GM12801 (cell line): ENCODE measurements around the gene WNT7B.

Source experiments
- TF ChIP-seq, protein P1 (sequence below): IDR thresholded peaks from one replicate; pipeline ENCODE4 v1.5.1; 2011; ENCODE audit warnings: control low read depth; ENCODE audit not compliant: insufficient read length; ENCODE audit errors: extremely low read depth

Gene WNT7B

DNA sequence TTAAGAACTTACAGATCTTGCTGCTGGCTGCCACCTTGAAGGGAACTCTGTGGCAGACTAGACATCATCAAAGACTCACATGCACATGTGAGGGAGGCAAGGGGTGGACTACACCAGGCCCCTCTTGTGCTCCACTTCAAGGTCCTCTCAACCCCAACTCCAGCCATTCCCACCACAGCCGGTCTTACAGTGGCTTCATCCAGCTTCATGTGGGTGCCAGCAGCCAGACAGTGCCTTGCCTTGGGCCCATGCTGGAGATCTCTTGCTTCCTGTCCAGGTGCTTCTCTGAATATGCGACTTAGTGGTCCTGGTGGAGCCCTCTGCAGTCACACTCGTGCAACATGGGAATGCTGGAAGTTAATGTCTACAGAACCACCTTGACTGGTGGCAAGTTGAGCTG, 44.6 kb upstream of the WNT7B start:
- TF ChIP-seq, protein P1, sequence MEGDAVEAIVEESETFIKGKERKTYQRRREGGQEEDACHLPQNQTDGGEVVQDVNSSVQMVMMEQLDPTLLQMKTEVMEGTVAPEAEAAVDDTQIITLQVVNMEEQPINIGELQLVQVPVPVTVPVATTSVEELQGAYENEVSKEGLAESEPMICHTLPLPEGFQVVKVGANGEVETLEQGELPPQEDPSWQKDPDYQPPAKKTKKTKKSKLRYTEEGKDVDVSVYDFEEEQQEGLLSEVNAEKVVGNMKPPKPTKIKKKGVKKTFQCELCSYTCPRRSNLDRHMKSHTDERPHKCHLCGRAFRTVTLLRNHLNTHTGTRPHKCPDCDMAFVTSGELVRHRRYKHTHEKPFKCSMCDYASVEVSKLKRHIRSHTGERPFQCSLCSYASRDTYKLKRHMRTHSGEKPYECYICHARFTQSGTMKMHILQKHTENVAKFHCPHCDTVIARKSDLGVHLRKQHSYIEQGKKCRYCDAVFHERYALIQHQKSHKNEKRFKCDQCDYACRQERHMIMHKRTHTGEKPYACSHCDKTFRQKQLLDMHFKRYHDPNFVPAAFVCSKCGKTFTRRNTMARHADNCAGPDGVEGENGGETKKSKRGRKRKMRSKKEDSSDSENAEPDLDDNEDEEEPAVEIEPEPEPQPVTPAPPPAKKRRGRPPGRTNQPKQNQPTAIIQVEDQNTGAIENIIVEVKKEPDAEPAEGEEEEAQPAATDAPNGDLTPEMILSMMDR = no peak

DNA sequence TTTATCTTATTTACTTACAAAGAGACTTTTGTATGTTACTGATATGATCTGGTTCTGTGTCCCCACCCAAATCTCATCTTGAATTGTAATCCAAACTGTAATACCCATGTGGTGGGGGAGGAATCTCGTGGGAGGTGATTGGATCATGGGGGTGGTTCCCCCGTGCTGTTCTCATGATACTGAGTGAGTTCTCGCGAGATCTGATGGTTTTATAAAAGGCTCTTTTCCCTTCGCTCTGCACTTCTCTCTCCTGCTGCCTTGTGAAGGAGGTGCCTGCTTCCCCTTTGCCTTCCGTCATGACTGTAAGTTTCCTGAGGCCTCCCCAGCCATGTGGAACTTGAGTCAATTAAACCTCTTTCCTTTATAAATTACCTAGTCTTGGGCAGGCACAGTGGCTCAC, 42.4 kb upstream of the WNT7B start:
- TF ChIP-seq, protein P1 = no peak

DNA sequence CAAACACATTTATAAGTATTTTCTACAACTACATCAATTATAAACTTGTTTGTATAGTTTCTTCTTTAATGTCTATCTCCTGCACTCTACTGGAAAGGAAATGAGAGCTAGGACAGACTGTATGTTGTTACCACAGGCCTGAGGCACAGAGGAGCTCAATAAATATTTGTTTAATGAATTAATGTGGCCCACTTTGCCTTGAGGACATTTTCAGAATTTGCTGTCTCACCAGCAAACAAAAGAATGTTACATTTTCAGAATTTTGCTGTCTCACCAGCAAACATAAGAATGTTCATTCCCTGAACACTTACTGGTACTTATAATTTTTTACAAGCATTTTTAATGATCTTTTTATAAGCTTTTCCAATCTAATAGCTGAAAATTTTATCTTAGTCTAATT, 41.9 kb upstream of the WNT7B start:
- TF ChIP-seq, protein P1 = no peak

DNA sequence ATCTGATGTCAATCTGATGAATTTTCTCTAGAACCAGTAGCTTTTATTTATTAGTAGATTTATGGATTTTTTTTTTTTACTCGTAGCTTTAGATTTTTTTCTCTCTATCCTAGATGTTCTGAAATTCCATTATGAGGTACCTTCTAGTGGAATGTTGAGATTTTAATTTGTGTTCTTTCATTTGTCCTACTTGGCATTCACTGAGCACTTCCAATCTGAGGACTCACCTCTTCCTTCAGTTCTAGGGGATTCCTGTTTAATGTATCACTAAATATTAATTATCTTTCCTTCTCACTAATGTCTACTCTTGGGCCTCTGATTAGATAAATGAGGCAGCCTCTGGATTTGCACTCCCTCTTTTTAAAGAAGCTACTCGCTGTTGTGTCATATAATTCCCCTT, 40.2 kb upstream of the WNT7B start:
- TF ChIP-seq, protein P1 = no peak

DNA sequence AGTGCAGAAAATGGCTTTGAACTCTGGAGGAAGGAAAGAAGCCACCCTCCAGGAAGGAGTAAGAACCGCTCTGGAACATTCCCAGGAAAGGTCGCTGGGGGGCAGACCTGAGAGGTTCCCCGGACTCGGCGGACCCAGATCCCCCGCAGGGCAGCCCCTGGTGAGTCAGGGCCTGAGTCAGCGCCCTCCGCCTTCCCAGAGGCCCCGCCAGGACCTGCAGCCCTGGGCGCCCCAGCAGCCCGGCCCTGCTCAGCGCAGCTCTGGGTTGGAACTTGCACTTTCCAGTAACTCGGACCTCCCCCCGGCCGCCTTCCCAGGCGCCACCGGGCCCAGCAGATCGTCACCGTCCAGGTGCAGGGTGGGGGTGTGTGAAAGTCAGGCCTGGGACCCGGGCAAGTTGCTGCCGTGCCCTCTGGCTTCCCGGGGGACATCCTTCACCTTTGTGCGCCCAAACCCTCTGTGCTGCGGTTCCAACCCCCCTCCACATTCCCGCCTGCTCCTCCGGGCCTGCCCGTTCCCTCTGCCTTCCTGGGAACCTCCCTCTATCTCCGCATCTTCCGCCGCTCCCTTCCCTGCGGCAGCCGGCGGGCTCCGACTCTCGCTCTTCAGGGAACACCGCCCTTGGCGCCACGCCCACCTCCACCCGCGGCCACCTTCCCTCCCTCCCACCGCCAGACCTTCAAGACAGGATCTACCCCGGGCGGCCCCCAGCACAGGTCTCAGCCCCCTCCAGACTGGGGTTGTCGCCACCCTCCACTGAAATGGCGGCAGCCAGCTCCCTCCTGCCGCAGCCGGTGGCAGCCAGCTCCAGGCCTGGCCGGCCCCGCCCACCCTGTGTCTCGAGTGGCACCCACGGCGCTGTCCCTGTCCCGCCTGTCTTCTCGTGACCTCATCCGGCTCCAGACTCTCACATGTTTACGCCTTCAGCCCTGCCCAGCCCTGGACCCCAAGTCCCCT, 36.8 kb upstream of the WNT7B start:
- TF ChIP-seq, protein P1 = no peak

DNA sequence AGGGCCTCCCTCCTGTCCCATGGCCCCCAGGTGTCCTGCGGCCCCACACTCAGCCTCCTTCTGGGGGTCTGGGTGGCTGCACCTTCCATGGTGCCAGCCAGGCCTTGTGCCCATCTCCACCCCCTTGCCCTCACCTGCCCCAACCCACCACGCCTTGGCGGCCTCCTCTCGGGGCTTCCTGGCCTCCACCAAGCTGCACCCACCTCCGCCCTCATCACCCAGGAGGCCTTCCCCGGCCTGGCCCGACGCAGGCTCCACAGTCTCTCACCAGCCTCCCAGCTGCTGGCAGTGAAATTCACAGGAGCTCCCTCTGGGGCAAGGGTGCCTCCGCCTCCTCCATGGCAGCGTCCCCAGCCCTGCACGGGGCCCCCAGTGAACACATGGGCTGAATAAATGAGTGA, 35.9 kb upstream of the WNT7B start:
- TF ChIP-seq, protein P1 = no peak

DNA sequence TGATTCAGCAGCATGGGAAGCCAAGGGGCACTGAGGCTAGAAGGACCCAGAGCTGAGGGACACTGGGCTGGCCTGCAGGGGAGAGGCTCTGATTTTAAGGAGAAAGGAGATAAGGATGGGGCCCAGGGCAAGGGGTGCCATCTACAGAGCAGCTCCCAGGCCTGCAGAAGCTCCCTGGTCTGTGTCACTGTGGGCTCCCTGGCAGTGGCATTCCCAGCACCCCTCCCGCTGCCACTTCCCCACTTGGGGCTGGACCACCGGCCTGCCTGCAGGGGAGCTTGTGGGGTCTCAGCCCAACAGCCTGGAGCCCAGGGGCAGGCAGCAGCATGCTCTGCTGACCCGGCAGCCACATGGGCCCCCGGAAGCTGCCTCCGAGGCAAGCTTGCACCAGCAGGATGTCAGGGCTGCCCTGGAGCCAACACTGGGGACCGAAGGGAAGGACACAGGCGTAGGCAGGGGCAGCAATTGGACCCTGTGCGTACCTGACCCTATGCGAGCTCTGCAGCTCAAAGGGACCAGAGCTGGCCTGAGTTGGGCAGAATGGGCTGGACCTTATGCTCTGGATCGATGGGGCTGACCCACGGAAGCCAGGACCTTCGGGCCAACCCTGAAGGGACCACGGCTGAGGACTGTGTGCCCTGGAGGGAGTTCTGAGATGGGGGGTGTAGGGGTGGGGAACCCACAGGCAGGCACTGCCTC, 35.4 kb upstream of the WNT7B start:
- TF ChIP-seq, protein P1 = no peak
